Amygdala (tissue), 56 donors: ENCODE data around the gene TRIM63.

Source experiments
- DNase-seq, 56 donors: peaks; one replicate each; lab custom pipeline; 2025; lab: John Stamatoyannopoulos, UW

Gene TRIM63

DNA sequence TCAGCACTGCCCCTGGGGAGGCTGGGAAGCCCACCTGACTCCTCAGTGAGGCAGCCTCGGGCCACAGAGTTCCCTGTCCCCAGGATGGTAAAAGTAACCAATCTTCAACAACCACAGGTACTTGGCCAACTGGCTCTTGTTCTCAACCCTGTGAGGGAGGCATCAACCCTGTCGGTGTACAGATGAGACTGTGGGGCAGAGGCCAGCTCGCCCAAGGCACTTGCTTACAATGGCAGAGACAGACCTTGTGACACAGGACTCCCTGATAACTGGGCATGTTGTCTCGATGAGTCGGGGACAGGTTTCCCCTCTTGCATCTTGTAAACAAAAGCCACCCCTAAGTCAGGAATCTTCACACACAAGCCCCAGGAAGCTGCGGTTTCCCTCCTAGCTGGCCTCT is 29.5 kb downstream of the TRIM63 start:
- no peak for DNase-seq

DNA sequence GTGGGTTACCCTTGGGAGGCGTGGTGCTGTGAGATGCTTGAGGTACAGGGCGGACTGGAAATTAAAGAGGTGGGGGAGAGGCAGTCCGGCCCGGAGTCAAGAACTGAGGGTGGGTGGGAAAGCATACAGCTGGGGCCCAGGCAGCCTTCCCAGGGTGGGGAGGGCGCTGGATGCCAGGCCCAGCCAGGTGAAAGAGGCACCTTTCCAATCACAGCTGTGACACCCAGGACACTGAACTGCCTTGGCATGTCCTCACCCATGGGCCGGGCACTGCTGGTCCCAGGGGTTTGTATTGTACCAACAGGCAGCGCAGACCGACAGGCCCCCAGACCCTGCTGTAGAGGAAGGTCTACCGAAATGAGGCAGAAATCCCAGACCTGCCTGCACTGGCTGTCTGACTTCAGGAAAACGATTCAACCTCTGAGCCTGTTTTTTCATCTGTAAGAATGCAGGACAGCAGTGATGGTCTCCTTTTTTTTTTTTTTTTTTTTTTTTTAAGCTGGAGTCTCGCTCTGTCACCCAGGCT is 30.6 kb downstream of the TRIM63 start:
- peak in 1 of 56 donors; percentile 66 for DNase-seq

GRCh38 chr1:26035959-26036755 is 31.3 kb downstream of the TRIM63 start:
- DNase-seq = peak in 48 of 56 donors; percentile 19 to 85 (median 65)

DNA sequence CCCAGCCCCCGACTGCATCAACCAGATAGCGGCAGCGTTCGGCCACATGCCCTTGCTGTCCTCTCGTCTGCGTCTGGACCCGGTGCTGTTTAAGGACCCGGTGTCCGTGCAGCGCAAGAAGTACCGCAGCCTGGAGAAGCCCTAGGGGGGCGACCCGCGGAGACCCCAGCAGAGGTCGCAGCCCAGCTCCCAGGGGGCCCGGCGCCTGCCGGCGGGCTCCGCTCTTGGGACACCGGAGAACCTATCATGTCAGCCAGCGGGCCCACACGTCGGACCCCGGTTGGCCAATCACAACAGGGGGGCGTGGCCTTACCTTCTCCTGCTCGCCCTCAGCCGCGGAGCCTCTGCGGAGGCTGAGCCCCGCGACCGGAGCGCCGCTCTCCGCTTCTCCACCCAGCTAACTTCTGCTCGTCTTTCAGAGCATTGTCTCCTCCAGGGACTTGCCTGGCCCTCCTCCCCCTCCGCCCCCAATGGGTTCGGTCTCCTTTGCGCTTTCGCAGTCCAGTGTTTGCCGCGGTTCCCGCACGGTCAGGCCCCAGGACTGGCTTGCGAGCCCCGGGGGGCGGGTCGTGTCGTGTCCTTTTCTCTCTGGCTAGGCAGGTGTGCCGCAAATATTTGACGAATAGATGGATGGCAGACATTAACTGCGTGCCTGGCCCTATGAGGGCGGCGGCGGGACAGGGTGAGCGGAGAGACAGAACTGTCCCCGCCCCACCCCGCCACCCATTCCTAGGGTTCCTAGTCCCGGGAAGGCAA is 32.0 kb downstream of the TRIM63 start:
- DNase-seq = peak; percentile 44 to 95 (median 84)

- DNase-seq = no peak
Measured at GRCh38 chr1:26034504-26035202, 32.8 kb downstream of the TRIM63 start.

GRCh38 chr1:26032656-26033357 is 34.6 kb downstream of the TRIM63 start:
- no peak for DNase-seq

- DNase-seq = no peak
Measured at GRCh38 chr1:26031611-26032220, 35.7 kb downstream of the TRIM63 start.

GRCh38 chr1:26031196-26031595 is 36.2 kb downstream of the TRIM63 start:
- no peak for DNase-seq

GRCh38 chr1:26029864-26030481 is 37.5 kb downstream of the TRIM63 start:
- no peak for DNase-seq

DNA sequence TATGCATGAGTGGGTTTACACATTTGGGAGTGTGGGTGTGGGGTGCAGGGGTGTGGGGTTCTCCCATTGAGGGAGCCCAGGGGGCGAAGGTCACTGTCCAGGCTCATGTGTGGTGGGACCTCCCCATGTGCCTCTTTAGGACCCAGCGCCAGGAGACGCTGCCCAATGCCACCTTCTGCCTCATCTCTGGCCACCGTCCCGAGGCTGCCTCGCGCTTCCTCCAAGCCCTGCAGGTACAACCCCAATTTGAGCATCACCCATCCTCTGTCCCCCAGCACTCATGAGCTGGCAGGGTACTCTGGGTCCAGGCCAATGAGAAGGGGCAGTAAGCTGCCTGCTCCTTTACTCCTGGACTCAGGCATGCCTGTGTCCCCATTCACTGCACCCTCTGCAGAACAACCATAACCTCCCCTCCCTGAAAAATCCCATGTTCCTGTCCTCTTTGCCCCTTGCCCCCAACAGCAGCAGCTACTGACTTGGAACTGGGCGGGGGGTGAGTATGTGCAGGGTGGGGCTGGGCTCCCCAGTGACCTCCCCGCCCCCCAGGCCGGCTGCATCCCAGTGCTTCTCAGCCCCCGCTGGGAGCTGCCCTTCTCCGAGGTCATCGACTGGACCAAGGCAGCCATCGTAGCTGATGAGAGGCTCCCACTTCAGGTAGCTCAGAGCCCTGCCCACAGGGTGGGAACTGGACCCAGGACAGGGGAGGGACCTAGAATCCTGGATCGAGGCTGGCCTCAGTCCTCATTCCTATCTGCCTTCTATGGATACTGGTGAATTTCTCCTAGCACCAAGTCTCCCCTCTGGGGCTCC is 38.2 kb downstream of the TRIM63 start:
- no peak for DNase-seq

GRCh38 chr1:26028490-26028980 is 38.9 kb downstream of the TRIM63 start:
- DNase-seq = peak in 1 of 56 donors; percentile 24

GRCh38 chr1:26027716-26028489 is 39.5 kb downstream of the TRIM63 start:
- peak in 2 of 56 donors; percentile 17 for DNase-seq

- DNase-seq = no peak
Measured at GRCh38 chr1:26025517-26025916, 41.9 kb downstream of the TRIM63 start.

DNA sequence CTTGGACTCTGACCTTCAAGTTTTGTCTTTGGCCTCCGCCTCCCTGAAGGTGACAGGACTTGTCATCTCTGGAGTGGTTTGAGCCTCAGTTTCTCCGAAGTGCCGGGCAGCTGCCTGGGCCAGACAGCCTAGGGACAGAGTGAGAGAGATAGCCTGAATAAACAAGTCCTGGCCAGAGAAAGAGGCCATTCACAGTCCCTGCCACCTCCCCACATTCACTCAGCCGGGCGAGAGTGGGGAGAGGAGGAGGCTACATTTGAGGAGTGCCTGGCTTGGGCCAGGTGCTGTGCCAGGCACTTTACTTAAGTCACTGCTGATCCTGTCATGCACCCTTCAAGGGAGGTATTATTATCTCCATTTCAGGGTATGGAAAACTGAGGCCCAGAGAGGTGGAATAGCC is 42.4 kb downstream of the TRIM63 start:
- DNase-seq = peak in 2 of 56 donors; percentile 9 to 24

- no peak for DNase-seq
Measured at GRCh38 chr1:26023826-26024225, 43.6 kb downstream of the TRIM63 start.

- no peak for DNase-seq
Measured at GRCh38 chr1:26023009-26023408, 44.4 kb downstream of the TRIM63 start.

DNA sequence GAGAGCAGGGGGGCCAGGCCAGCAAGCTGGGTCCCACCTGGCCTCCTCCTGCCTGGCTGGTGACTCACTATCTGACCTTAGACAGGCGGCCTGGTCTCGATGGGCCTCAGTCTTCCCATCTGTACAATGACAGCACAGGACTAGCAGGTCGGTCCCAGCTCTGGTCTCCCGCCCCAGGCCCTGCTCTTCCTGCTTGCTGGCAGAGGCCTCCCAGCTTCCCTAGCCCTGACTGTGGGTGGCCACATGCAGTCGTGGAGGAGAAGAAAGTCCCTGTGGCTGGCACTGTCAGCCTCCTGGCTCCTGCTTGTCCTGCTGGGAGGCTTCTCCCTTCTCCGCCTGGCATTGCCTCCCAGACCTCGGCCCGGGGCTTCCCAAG is 45.0 kb downstream of the TRIM63 start:
- DNase-seq = no peak
